ENCODE data around the gene MGAT3.

- no peak for TF ChIP-seq CTCF (IDR thresholded peaks at IDR 0.05; ENCODE audit: control extremely low read depth in 1 of 3, insufficient read depth in 1 of 3, low read depth in 1 of 3, low read length in 3 of 3)
- peak in 1 of 2 experiments; percentile 54; a peak in 2 of 3 replicates for TF ChIP-seq POLR2A (IDR thresholded peaks at IDR 0.05; ENCODE audit: control extremely low read depth in 1 of 2, low read depth in 2 of 2, low read length in 2 of 2)
- TF ChIP-seq JUN (IDR thresholded peaks at IDR 0.05; ENCODE audit: low read depth, low read length) = no peak
Observed at GRCh38 chr22:39526736-39527171, 69.9 kb downstream of the MGAT3 start.

All from H1 (cell line).